GM19240 (cell line): ENCODE measurements around the gene ZNF791.
"Not testable (repeated sequence)": the region's sequence is repeated elsewhere in the genome, so short reads cannot be mapped to it uniquely, and the experiment has no call there.

Experiments
- DNase-seq: peaks from one replicate; pipeline ENCODE4 v3.0.0; 2011; ENCODE audit warnings: low spot score; ENCODE audit not compliant: insufficient read length

ZNF791 gene

GRCh38 chr19:12610540-12611360 is at the start of gene ZNF791, which contains the start of gene ZNF490:
ZNF791 (plus strand) TSS chr19:12610920; CDS start chr19:12611080, 160 bp downstream.
ZNF490 (minus strand) TSS chr19:12610813; CDS start chr19:12610680, 133 bp downstream.
- peak; percentile 81 for DNase-seq

- peak; percentile 98 for DNase-seq
Measured at GRCh38 chr19:12564016-12564664, 46.6 kb upstream of the ZNF791 start.

GRCh38 chr19:12566380-12566779 is 44.3 kb upstream of the ZNF791 start:
- not testable (repeated sequence) for DNase-seq

GRCh38 chr19:12567951-12568350 is 42.8 kb upstream of the ZNF791 start:
- no peak for DNase-seq

- no peak for DNase-seq
Measured at GRCh38 chr19:12574036-12574435, 36.7 kb upstream of the ZNF791 start.

GRCh38 chr19:12578641-12579040 is 32.1 kb upstream of the ZNF791 start:
- DNase-seq: no peak

- DNase-seq: no peak
Measured at GRCh38 chr19:12580180-12580694, 30.5 kb upstream of the ZNF791 start.

- no peak for DNase-seq
Measured at GRCh38 chr19:12581100-12581499, 29.6 kb upstream of the ZNF791 start.

- DNase-seq: no peak
Measured at GRCh38 chr19:12596485-12596884, 14.2 kb upstream of the ZNF791 start.

- DNase-seq: no peak
Measured at GRCh38 chr19:12596927-12597548, 13.7 kb upstream of the ZNF791 start.

- DNase-seq: no peak
Measured at GRCh38 chr19:12597594-12597993, 13.1 kb upstream of the ZNF791 start.

GRCh38 chr19:12603714-12604113 is 7.0 kb upstream of the ZNF791 start:
- DNase-seq: peak; percentile 22

GRCh38 chr19:12606796-12607195 is 3.9 kb upstream of the ZNF791 start:
- DNase-seq: no peak

- no peak for DNase-seq
Measured at GRCh38 chr19:12607631-12608030, 3.1 kb upstream of the ZNF791 start.

- DNase-seq: no peak
Measured at GRCh38 chr19:12611361-12611699, 610 bp downstream of the ZNF791 start.

GRCh38 chr19:12617646-12618045 is 6.9 kb downstream of the ZNF791 start:
- no peak for DNase-seq

- not testable (repeated sequence) for DNase-seq
Measured at GRCh38 chr19:12621253-12622024, 10.7 kb downstream of the ZNF791 start.

GRCh38 chr19:12623361-12624031 is 12.8 kb downstream of the ZNF791 start:
- no peak for DNase-seq

GRCh38 chr19:12626958-12627357 is 16.2 kb downstream of the ZNF791 start:
- DNase-seq: no peak
